OCI-LY3 (cell line): ENCODE measurements around the gene OLA1.

Experiments used
- H2AFZ ChIP-seq: fragments of 200-600, 300-600 bp; shearing (Covaris generic); 2 replicates; pipeline ENCODE4 v1.6.0; 2014; ENCODE audit warnings: antibody characterized with exemption, low read depth, low read length
- H3K27ac ChIP-seq: fragments of 200-600, 300-600 bp; sonication (generic); 2 replicates; pipeline ENCODE4 v1.5.1; 2014; ENCODE audit warnings: mild to moderate bottlenecking, low read length, moderate library complexity, mixed read lengths
- H3K27me3 ChIP-seq: fragments of 200-600, 300-600 bp; sonication (generic); 2 replicates; pipeline ENCODE4 v1.6.1; 2014; ENCODE audit warnings: low read depth, low read length, mixed read lengths
- H3K36me3 ChIP-seq: fragments of 200-600, 300-600 bp; sonication (generic); replicated peaks from 2 replicates; pipeline ENCODE3; 2014; ENCODE audit warnings: low read depth, low read length, mixed read lengths
- H3K4me1 ChIP-seq: fragments of 300-600, 200-600 bp; sonication (generic); 2 replicates; pipeline ENCODE4 v1.6.1; 2014; ENCODE audit warnings: low read length, mixed read lengths
- H3K4me2 ChIP-seq: fragments of 200-600, 300-600 bp; sonication (generic); 2 replicates; pipeline ENCODE4 v1.6.1; 2014; ENCODE audit warnings: low read length, mixed read lengths
- H3K4me3 ChIP-seq: fragments of 300-600, 200-600 bp; sonication (generic); 2 replicates; pipeline ENCODE4 v1.5.1; 2014; ENCODE audit warnings: antibody characterized with exemption, mild to moderate bottlenecking, low read length, moderate library complexity
- H3K79me2 ChIP-seq: fragments of 300-600, 200-600 bp; shearing (Covaris generic); 2 replicates; pipeline ENCODE4 v1.6.1; 2014; ENCODE audit warnings: mild to moderate bottlenecking, low read length, mixed read lengths
- H3K9ac ChIP-seq: fragments of 300-600, 200-600 bp; shearing (Covaris generic); 2 replicates; pipeline ENCODE4 v1.6.0; 2014; ENCODE audit warnings: mild to moderate bottlenecking, low read length, moderate library complexity
- H3K9me3 ChIP-seq: fragments of 200-600, 300-600 bp; shearing (Covaris generic); 2 replicates; pipeline ENCODE4 v1.6.1; 2014; ENCODE audit warnings: low read length, mixed read lengths; ENCODE audit not compliant: insufficient read depth
- H4K20me1 ChIP-seq: fragments of 200-600, 300-600 bp; sonication (generic); 2 replicates; pipeline ENCODE4 v1.6.1; 2016; ENCODE audit warnings: low read length, mixed read lengths; ENCODE audit not compliant: insufficient read depth
- CTCF ChIP-seq: fragments of 200-600, 300-600 bp; sonication (generic); IDR thresholded peaks from 2 replicates; pipeline ENCODE4 v1.5.1; 2014; ENCODE audit warnings: antibody characterized with exemption, low read length, low read depth
- EZH2phosphoT487 ChIP-seq: fragments of 200-600 bp; shearing (Covaris generic); IDR thresholded peaks from 2 replicates; pipeline ENCODE4 v1.6.1; 2018; ENCODE audit warnings: antibody characterized with exemption, mixed run types, low read depth

OLA1 gene

DNA sequence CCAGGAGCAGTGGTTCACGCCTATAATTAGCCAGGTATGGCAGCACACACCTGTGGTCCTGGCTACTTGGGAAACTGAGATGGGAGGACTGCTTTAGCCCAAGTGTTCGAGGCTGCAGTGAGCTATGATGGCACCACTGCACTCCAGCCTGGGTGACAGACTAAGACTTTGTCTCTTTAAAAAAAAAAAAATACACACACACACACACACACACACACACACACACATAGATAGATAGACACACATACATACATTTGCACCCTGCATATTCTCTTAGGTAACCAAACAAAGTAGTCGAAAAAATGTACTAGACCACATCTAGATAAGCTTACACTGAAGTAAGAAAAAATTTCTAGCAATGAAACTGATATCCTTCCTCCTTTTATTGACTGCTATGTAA is 86.8 kb downstream of the OLA1 start:
- Histone ChIP-seq H3K9ac (no peak overlapping the region), H4K20me1 (peaks cover 20% of the 10 kb centered on the region), H3K27ac (no peak overlapping the region), H3K9me3 (0 out of 2 replicates have a peak, but pooled peaks cover 3% of the 10 kb centered on the region), H2AFZ (no peak overlapping the region), H3K4me1 (peaks cover 17% of the 10 kb centered on the region), H3K36me3 (no peaks in the 10 kb centered on the region), H3K79me2 (peaks cover 10% of the 10 kb centered on the region), H3K27me3 (no peaks in the 10 kb centered on the region), H3K4me3 (no peak overlapping the region), H3K4me2 (no peak overlapping the region)
- TF ChIP-seq CTCF (no peak), EZH2phosphoT487 (no peak)

DNA sequence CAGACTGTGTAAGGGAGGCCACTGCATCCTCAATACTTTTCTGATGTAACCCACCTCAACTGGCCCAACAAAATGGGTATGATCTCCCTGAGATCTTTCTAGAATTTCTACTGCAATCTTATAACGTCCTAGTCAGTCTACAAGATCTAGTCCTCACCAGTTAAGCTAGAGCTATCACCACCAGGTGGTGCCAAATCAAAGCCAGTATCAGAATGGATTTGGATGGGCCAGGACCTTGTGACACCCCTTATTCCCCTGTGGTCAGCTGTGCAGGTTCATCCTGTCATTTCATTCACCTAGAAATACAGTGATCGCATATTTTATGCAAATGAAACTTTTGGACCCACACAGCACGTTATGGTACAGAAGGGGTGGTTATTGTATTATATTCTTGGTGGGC is 90.3 kb downstream of the OLA1 start:
- Histone ChIP-seq H3K27me3 (no peaks in the 10 kb centered on the region), H2AFZ (no peak overlapping the region), H3K4me2 (0 out of 2 replicates have a peak overlapping the region, but pooled peaks have one; percentile 18), H4K20me1 (peaks cover 29% of the 10 kb centered on the region), H3K9me3 (no peaks in the 10 kb centered on the region), H3K36me3 (no peaks in the 10 kb centered on the region), H3K79me2 (peaks cover 10% of the 10 kb centered on the region), H3K9ac (no peak overlapping the region), H3K4me1 (peaks cover 17% of the 10 kb centered on the region), H3K27ac (no peak overlapping the region), H3K4me3 (no peak overlapping the region)
- TF ChIP-seq CTCF (peak; percentile 90), EZH2phosphoT487 (no peak)

DNA sequence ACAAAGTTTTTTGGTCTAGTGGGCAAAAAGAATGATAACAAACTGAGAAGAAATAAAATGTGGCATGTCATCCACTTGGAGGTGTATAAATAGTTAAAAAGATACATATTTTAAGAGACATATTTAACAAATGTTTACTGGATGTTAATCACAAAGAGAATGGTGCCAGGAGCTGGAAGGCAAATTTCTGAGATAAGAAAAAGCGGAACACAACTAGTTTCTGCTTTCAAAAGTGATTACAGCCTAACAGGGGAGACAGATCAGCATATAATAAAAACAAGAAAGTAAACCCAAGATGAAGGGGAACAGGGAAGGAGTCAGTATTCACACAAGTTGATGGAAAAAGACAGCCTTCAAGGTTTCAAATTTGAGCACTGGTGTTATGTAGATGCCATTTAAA is 91.3 kb downstream of the OLA1 start:
- H3K27me3 ChIP-seq = no peaks in the 10 kb centered on the region
- H3K4me3 ChIP-seq = no peak overlapping the region
- H3K9ac ChIP-seq = no peak overlapping the region
- H4K20me1 ChIP-seq = peaks cover 29% of the 10 kb centered on the region
- H3K4me1 ChIP-seq = peaks cover 17% of the 10 kb centered on the region
- peak overlapping the region; percentile 10 for H3K27ac ChIP-seq
- H3K4me2 ChIP-seq = peak overlapping the region; percentile 18
- peaks cover 10% of the 10 kb centered on the region for H3K79me2 ChIP-seq
- no peak overlapping the region for H2AFZ ChIP-seq
- H3K36me3 ChIP-seq = no peaks in the 10 kb centered on the region
- TF ChIP-seq EZH2phosphoT487 (no peak), CTCF (no peak)
- H3K9me3 ChIP-seq = no peaks in the 10 kb centered on the region

GRCh38 chr2:174153757-174154680 is 94.3 kb downstream of the OLA1 start:
- Histone ChIP-seq H3K36me3 (no peaks in the 10 kb centered on the region), H3K4me2 (no peak overlapping the region), H3K4me3 (no peak overlapping the region), H4K20me1 (peaks cover 29% of the 10 kb centered on the region), H3K9ac (no peak overlapping the region), H3K79me2 (peaks cover 17% of the 10 kb centered on the region), H3K27me3 (no peaks in the 10 kb centered on the region), H3K27ac (no peak overlapping the region), H3K4me1 (peaks cover 28% of the 10 kb centered on the region), H2AFZ (no peak overlapping the region), H3K9me3 (no peaks in the 10 kb centered on the region)
- no peak for TF ChIP-seq CTCF
- no peak for TF ChIP-seq EZH2phosphoT487
